HL-60 (cell line): ENCODE data around the gene ABCA7.

Experiments
- DNase-seq, 2 experiments: peaks; one replicate each; pipeline ENCODE4 v3.0.0-alpha.2; 2010 to 2020; ENCODE audit warnings: low read depth in 1 of 2, low spot score in 1 of 2
- H3K27ac ChIP-seq: fragments of 250-450 bp; sonication (Bioruptor Pico); replicated peaks from 2 replicates; pipeline ENCODE4 v1.5.1; 2020; ENCODE audit warnings: mild to moderate bottlenecking, moderate library complexity
- H3K27me3 ChIP-seq: fragments of 250-450 bp; sonication (Bioruptor Pico); 2 replicates; pipeline ENCODE4 v1.5.1; 2021; ENCODE audit warnings: mild to moderate bottlenecking, moderate library complexity; ENCODE audit not compliant: insufficient read depth, poor library complexity, severe bottlenecking
- H3K4me3 ChIP-seq: replicated peaks from 2 replicates; pipeline ENCODE4 v1.5.1; 2011; ENCODE audit warnings: mild to moderate bottlenecking, control low read depth, low read length; ENCODE audit not compliant: insufficient read depth
- CTCF ChIP-seq: IDR thresholded peaks from one replicate; pipeline ENCODE4 v1.5.1; 2011; ENCODE audit warnings: low read length, control low read depth, inconsistent platforms; ENCODE audit not compliant: insufficient read depth
- GABPA ChIP-seq: IDR thresholded peaks from 2 replicates; pipeline ENCODE4 v1.6.1; 2012; ENCODE audit warnings: low read depth
- POLR2AphosphoS5 ChIP-seq: IDR thresholded peaks from 2 replicates; pipeline ENCODE4 v1.6.1; 2012; ENCODE audit warnings: low read depth
- REST ChIP-seq: IDR thresholded peaks from 2 replicates; pipeline ENCODE4 v1.6.1; 2012; ENCODE audit warnings: low read depth; ENCODE audit not compliant: insufficient replicate concordance
- SPI1 ChIP-seq: IDR thresholded peaks from 2 replicates; pipeline ENCODE4 v1.6.1; 2012; ENCODE audit warnings: low read depth, mild to moderate bottlenecking, borderline replicate concordance

ABCA7 gene

GRCh38 chr19:1013218-1013617 lies 26.7 kb upstream of the ABCA7 start:
- H3K27ac ChIP-seq: no peak overlapping the region
- DNase-seq: no peak
- H3K4me3 ChIP-seq: no peak overlapping the region
- no peaks in the 10 kb centered on the region for H3K27me3 ChIP-seq
- TF ChIP-seq POLR2AphosphoS5 (peak; percentile 34; the same call in 1 of the 2 replicates), CTCF (no peak)

- no peak for DNase-seq
- no peak for TF ChIP-seq SPI1
- no peak for TF ChIP-seq CTCF
- no peak for TF ChIP-seq REST
- TF ChIP-seq GABPA: no peak
- no peak for TF ChIP-seq POLR2AphosphoS5
- no peak overlapping the region for H3K4me3 ChIP-seq
- no peak overlapping the region for H3K27ac ChIP-seq
- no peaks in the 10 kb centered on the region for H3K27me3 ChIP-seq
Observed at GRCh38 chr19:1014161-1015060, 25.5 kb upstream of the ABCA7 start.

GRCh38 chr19:1015061-1015781 lies 24.7 kb upstream of the ABCA7 start:
- no peak for DNase-seq
- H3K4me3 ChIP-seq: no peak overlapping the region
- TF ChIP-seq GABPA (no peak), CTCF (no peak), POLR2AphosphoS5 (no peak), SPI1 (no peak), REST (no peak)
- H3K27me3 ChIP-seq: no peaks in the 10 kb centered on the region
- H3K27ac ChIP-seq: no peak overlapping the region
